Mesenchymal stem cell (in vitro differentiated cells and primary cell): ENCODE measurements around the gene C19orf67.
A peak's percentile ranks its signal among the peaks of the same experiment; 100 is the strongest.

Experiments
- DNase-seq: peaks from one replicate; pipeline ENCODE4 v3.0.0-alpha.2; 2013
- H2AFZ ChIP-seq: one replicate; pipeline ENCODE4 v1.6.1; 2013; ENCODE audit warnings: low read depth, mild to moderate bottlenecking, control low read depth, inconsistent platforms, low read length, moderate library complexity
- H2AK5ac ChIP-seq: 2 replicates; pipeline ENCODE4 v1.6.1; 2013; ENCODE audit warnings: low read length, moderate library complexity, mild to moderate bottlenecking, inconsistent platforms; ENCODE audit not compliant: severe bottlenecking
- H2BK120ac ChIP-seq: one replicate; pipeline ENCODE4 v1.6.1; 2013; ENCODE audit warnings: low read depth, mild to moderate bottlenecking, inconsistent platforms, low read length, moderate library complexity
- H2BK12ac ChIP-seq, 2 experiments: one replicate each; pipeline ENCODE4 v1.6.1; 2013; ENCODE audit warnings: inconsistent platforms in 2 of 2, low read length in 2 of 2, mild to moderate bottlenecking in 2 of 2, moderate library complexity in 2 of 2, control low read depth in 1 of 2
- H2BK15ac ChIP-seq: one replicate; pipeline ENCODE4 v1.6.1; 2013; ENCODE audit warnings: mild to moderate bottlenecking, low read depth, inconsistent platforms; ENCODE audit not compliant: poor library complexity, severe bottlenecking
- H2BK5ac ChIP-seq: 2 replicates; pipeline ENCODE4 v1.6.1; 2013; ENCODE audit warnings: low read depth, mild to moderate bottlenecking, low read length, control low read depth, inconsistent platforms; ENCODE audit not compliant: poor library complexity, severe bottlenecking
- H3K14ac ChIP-seq, 2 experiments: one replicate each; pipeline ENCODE4 v1.6.1; 2013; ENCODE audit warnings: inconsistent platforms in 2 of 2, low read length in 2 of 2, control low read depth in 1 of 2, mild to moderate bottlenecking in 1 of 2, moderate library complexity in 1 of 2
- H3K18ac ChIP-seq, 2 experiments: one replicate each; pipeline ENCODE4 v1.6.1; 2013; ENCODE audit warnings: inconsistent platforms in 2 of 2, low read length in 2 of 2, control low read depth in 1 of 2, low read depth in 1 of 2, mild to moderate bottlenecking in 1 of 2
- H3K23ac ChIP-seq, 2 experiments: one replicate each; pipeline ENCODE4 v1.6.1; 2013; ENCODE audit warnings: inconsistent platforms in 2 of 2, low read length in 2 of 2, mild to moderate bottlenecking in 2 of 2, moderate library complexity in 2 of 2, control low read depth in 1 of 2
- H3K27ac ChIP-seq: 2 replicates; pipeline ENCODE4 v1.5.1; 2013; ENCODE audit warnings: mild to moderate bottlenecking, moderate library complexity, low read length, control low read depth, inconsistent platforms; ENCODE audit not compliant: poor library complexity, severe bottlenecking
- H3K27me3 ChIP-seq, 2 experiments: 2 replicates each; pipeline versions ENCODE4 v1.6.1 to v1.7.0; 2013; ENCODE audit warnings: low read length in 2 of 2, mild to moderate bottlenecking in 2 of 2, moderate library complexity in 2 of 2, control low read depth in 1 of 2, inconsistent platforms in 1 of 2; ENCODE audit not compliant: control insufficient read depth in 1 of 2, insufficient read depth in 1 of 2
- H3K36me3 ChIP-seq, 2 experiments: 2 replicates each; pipeline versions ENCODE4 v1.6.1 to v1.7.0; 2013; ENCODE audit warnings: low read length in 2 of 2, control low read depth in 1 of 2, inconsistent platforms in 1 of 2, low read depth in 1 of 2, mild to moderate bottlenecking in 1 of 2; ENCODE audit not compliant: insufficient read depth in 2 of 2, control insufficient read depth in 1 of 2
- H3K4ac ChIP-seq, 2 experiments: one replicate each; pipeline ENCODE4 v1.6.1; 2013; ENCODE audit warnings: inconsistent platforms in 2 of 2, low read length in 2 of 2, mild to moderate bottlenecking in 2 of 2, moderate library complexity in 2 of 2, control low read depth in 1 of 2, low read depth in 1 of 2
- H3K4me1 ChIP-seq: 2 replicates; pipeline ENCODE4 v1.6.1; 2013; ENCODE audit warnings: low read depth, low read length, control low read depth; ENCODE audit not compliant: control insufficient read depth, insufficient read depth
- H3K4me2 ChIP-seq: 2 replicates; pipeline ENCODE4 v1.6.1; 2013; ENCODE audit warnings: low read length, mild to moderate bottlenecking, inconsistent platforms; ENCODE audit not compliant: poor library complexity, severe bottlenecking
- H3K4me3 ChIP-seq, 2 experiments: 2 replicates each; pipeline versions ENCODE4 v1.5.1 to v1.7.0; 2013; ENCODE audit warnings: low read length in 2 of 2, mild to moderate bottlenecking in 2 of 2, control low read depth in 1 of 2, low read depth in 1 of 2; ENCODE audit not compliant: insufficient read depth in 1 of 2
- H3K79me1 ChIP-seq: replicated peaks from 2 replicates; pipeline ENCODE4 v1.6.1; 2013; ENCODE audit warnings: mild to moderate bottlenecking, control low read depth, low read length, inconsistent platforms; ENCODE audit not compliant: poor library complexity, severe bottlenecking
- H3K9ac ChIP-seq: 2 replicates; pipeline ENCODE4 v1.7.0; 2013; ENCODE audit warnings: mild to moderate bottlenecking, low read length, moderate library complexity
- H3K9me3 ChIP-seq: 2 replicates; pipeline ENCODE4 v1.7.0; 2013; ENCODE audit warnings: mild to moderate bottlenecking, low read length; ENCODE audit not compliant: control insufficient read depth
- H4K8ac ChIP-seq: one replicate; pipeline ENCODE4 v1.6.1; 2013; ENCODE audit warnings: inconsistent platforms, mild to moderate bottlenecking, low read length, moderate library complexity
- H4K91ac ChIP-seq: one replicate; pipeline ENCODE4 v1.6.1; 2013; ENCODE audit warnings: mild to moderate bottlenecking, low read length, inconsistent platforms
- WGBS: methylation state at CpG from one replicate; pipeline ENCODE4 v1.1.7; 2013; ENCODE audit warnings: mixed read lengths; 5-methylcytosine and 5-hydroxymethylcytosine counted together

C19orf67 gene

DNA sequence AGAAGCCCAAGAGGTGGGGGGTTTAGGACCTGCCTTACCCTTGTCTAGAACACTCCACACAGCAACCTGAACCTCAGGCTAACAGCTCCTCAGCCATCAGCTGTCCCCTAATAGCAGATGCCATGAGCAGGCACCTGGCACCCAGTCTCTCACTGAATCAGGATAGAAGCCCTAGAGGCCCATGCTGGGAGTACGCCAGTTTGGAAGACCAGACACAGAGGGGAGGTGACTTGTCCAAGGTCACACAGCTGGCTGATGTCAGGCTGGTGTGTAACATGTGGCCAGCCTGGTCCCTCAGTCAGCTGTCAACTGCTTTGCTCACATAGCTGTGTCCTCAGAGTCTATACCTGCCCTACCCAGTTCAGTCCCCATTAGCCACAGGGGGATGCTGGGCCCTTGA, 17.7 kb upstream of the C19orf67 start:
- Histone ChIP-seq H3K18ac (no peak overlapping the region), H4K8ac (no peak overlapping the region), H2BK120ac (no peak overlapping the region), H2AFZ (no peak overlapping the region), H3K36me3 (peaks cover 53 to 69% of the 10 kb centered on the region in 2 experiments), H3K27ac (no peak overlapping the region), H3K9ac (no peak overlapping the region), H3K27me3 (no peaks in the 10 kb centered on the region), H3K79me1 (peaks cover 13% of the 10 kb centered on the region), H3K14ac (no peak overlapping the region), H2BK5ac (no peak overlapping the region), H3K4me3 (no peak overlapping the region), H3K9me3 (no peaks in the 10 kb centered on the region), H3K4ac (no peak overlapping the region), H2AK5ac (no peak overlapping the region), H2BK12ac (no peak overlapping the region), H2BK15ac (no peak overlapping the region), H3K23ac (no peak overlapping the region), H4K91ac (peak overlapping the region; percentile 8), H3K4me2 (no peak overlapping the region), H3K4me1 (peaks cover 3% of the 10 kb centered on the region)
- no peak for DNase-seq
- WGBS: 100% methylated on average over 1 of the region's 1 CpG

DNA sequence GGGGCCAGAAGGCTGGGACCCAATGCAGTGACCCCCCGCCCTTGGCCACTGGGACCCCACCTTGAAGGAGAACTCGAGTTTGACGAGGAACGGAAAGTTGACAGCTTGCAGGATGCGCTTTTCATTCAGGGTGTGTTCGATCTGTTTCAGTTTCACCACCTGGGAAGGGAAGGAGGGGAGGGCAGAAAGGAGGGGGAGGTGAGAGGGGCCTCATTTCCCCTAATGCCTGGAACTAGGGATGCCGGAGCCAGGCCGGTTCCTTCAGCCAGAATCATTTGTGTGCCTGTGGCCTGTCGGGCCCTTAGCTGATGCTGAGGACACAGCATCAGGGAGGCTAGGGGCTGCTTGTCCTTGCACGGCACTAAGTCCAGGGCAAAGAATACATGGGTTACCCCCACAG, 17.2 kb upstream of the C19orf67 start:
- Histone ChIP-seq H3K4me1 (peaks cover under 1% of the 10 kb centered on the region), H3K23ac (no peak overlapping the region), H3K9ac (peak overlapping the region; percentile 59), H4K8ac (no peak overlapping the region), H2AFZ (no peak overlapping the region), H2BK15ac (no peak overlapping the region), H3K4ac (no peak overlapping the region), H3K36me3 (peaks cover 58 to 70% of the 10 kb centered on the region in 2 experiments), H3K9me3 (no peaks in the 10 kb centered on the region), H4K91ac (no peak overlapping the region), H2BK120ac (no peak overlapping the region), H2BK5ac (no peak overlapping the region), H3K27ac (no peak overlapping the region), H2BK12ac (no peak overlapping the region), H3K27me3 (no peaks in the 10 kb centered on the region), H2AK5ac (no peak overlapping the region), H3K14ac (no peak overlapping the region), H3K4me2 (no peak overlapping the region), H3K4me3 (no peak overlapping the region), H3K18ac (no peak overlapping the region), H3K79me1 (peaks cover 9% of the 10 kb centered on the region)
- no peak for DNase-seq
- 94% methylated on average over 10 of the region's 10 CpGs for WGBS

DNA sequence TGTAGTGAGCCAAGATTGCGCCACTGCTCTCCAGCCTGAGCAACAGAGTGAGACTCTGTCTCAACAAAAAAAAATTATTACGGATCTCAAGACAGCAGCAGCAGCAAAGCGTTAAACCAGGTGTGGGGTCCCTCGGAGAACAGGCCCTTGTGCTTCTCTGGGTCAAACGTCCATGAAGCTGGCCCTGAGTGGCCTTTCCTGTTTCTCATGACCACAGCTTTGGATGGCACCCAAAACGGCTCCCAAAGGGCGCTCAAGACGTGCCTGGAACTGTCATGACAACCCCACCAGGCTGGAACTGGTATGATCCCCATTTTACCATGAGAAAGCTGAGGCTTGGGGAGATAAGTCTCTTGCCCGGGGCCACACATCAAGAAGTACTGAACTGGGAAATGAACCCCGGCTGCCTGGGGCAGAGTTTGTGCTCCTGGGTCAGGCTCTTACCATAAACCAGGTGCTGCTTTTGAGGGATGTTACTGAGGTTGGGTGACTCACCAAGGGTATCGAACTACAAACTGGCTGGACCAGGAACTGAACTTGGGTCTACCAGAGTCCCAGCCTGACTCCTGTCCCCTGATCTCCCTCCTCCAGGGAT, 16.6 kb upstream of the C19orf67 start:
- no peak overlapping the region for H3K27ac ChIP-seq
- H2BK120ac ChIP-seq: no peak overlapping the region
- WGBS: 89% methylated on average over 11 of the region's 11 CpGs
- DNase-seq: no peak
- no peak overlapping the region for H2BK15ac ChIP-seq
- no peak overlapping the region for H3K4me2 ChIP-seq
- no peak overlapping the region for H4K8ac ChIP-seq
- no peaks in the 10 kb centered on the region for H3K27me3 ChIP-seq
- peaks cover 63 to 70% of the 10 kb centered on the region in 2 experiments for H3K36me3 ChIP-seq
- H3K9ac ChIP-seq: peak overlapping the region; percentile 59
- H3K79me1 ChIP-seq: peaks cover 4% of the 10 kb centered on the region
- no peak overlapping the region for H2BK5ac ChIP-seq
- H2AFZ ChIP-seq: no peak overlapping the region
- no peak overlapping the region for H3K14ac ChIP-seq
- no peak overlapping the region for H4K91ac ChIP-seq
- H3K18ac ChIP-seq: no peak overlapping the region
- H3K4me1 ChIP-seq: no peaks in the 10 kb centered on the region
- H3K9me3 ChIP-seq: no peaks in the 10 kb centered on the region
- no peak overlapping the region for H2BK12ac ChIP-seq
- H3K4me3 ChIP-seq: no peak overlapping the region
- no peak overlapping the region for H2AK5ac ChIP-seq
- H3K23ac ChIP-seq: no peak overlapping the region
- no peak overlapping the region for H3K4ac ChIP-seq

DNA sequence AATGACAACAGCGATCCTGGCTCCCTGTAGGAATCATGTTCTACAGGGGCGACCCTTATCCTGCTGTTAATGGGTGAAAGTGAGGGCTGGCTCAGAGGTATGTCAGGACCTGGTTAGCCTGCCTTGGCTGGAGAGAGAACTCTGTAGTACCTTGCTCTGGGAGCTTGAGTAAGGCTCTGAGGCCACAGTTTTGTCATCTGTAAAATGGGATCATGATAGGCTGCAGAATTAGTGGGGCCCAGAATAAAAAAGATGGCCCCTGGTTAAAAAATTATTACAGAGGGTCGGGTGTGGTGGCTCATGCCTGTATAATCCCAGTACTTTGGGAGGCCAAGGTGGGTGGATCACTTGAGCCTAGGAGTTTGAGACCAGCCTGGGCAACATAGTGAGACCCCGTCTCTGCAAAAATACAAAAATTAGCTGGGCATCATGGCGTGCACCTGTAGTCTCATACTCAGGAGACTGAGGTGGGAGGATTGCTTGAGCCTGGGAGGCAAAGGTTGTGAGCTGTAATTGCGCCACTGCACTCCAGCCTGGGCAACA, 15.5 kb upstream of the C19orf67 start:
- H3K9ac ChIP-seq: no peak overlapping the region
- H3K9me3 ChIP-seq: no peaks in the 10 kb centered on the region
- H3K4me3 ChIP-seq: no peak overlapping the region
- H3K4me1 ChIP-seq: no peaks in the 10 kb centered on the region
- no peak overlapping the region for H3K14ac ChIP-seq
- no peak overlapping the region for H4K91ac ChIP-seq
- H3K23ac ChIP-seq: no peak overlapping the region
- no peak overlapping the region for H2BK12ac ChIP-seq
- H3K36me3 ChIP-seq: peaks cover 67 to 70% of the 10 kb centered on the region in 2 experiments
- H2BK5ac ChIP-seq: no peak overlapping the region
- H3K27me3 ChIP-seq: no peaks in the 10 kb centered on the region
- no peak overlapping the region for H4K8ac ChIP-seq
- H3K4ac ChIP-seq: no peak overlapping the region
- H2AK5ac ChIP-seq: no peak overlapping the region
- no peak overlapping the region for H3K4me2 ChIP-seq
- no peak overlapping the region for H2BK120ac ChIP-seq
- H3K79me1 ChIP-seq: peaks cover 3% of the 10 kb centered on the region
- no peak for DNase-seq
- H2BK15ac ChIP-seq: no peak overlapping the region
- H3K27ac ChIP-seq: no peak overlapping the region
- 97% methylated on average over 6 of the region's 6 CpGs for WGBS
- no peak overlapping the region for H3K18ac ChIP-seq
- H2AFZ ChIP-seq: no peak overlapping the region
